Activated B cell treated with CpG ODN at 0.5 μM for 24 hours (primary cell): Measurements from ENCODE around the gene TBCB. TPM values are rescaled to one million over a fixed set of nuclear protein-coding genes. Genes with fewer than 3 reads are reported as not detected.

Experiments
- ATAC-seq: fragments of 200-7000 bp; cut with Tn5 transposase; one replicate; pipeline ENCODE4 v1.10.0; 2021; ENCODE audit warnings: low read depth, mild to moderate bottlenecking, moderate library complexity
- CTCF ChIA-PET: fragments of 350-600 bp; sonication (Branson Sonifier 250); formaldehyde crosslinking; loops from one replicate; lab custom pipeline; 2021; ENCODE audit warnings: antibody characterized with exemption; lab: Charles Lee
- POLR2A ChIA-PET: fragments of 350-600 bp; sonication (Branson Sonifier 250); formaldehyde crosslinking; loops from one replicate; lab custom pipeline; 2021; ENCODE audit warnings: antibody characterized with exemption; lab: Charles Lee
- DNase-seq: peaks from one replicate; pipeline ENCODE4 v3.0.0; 2022
- H3K27ac Mint-ChIP-seq: one replicate; pipeline ENCODE4 v1.8.0; 2020; ENCODE audit warnings: mixed read lengths
- H3K27me3 Mint-ChIP-seq: one replicate; pipeline ENCODE4 v1.8.0; 2021; ENCODE audit warnings: mixed read lengths
- H3K36me3 Mint-ChIP-seq: one replicate; pipeline ENCODE4 v1.8.0; 2021; ENCODE audit warnings: low read depth, mixed read lengths
- H3K4me1 Mint-ChIP-seq: one replicate; pipeline ENCODE4 v1.8.0; 2021; ENCODE audit warnings: mixed read lengths
- H3K4me3 Mint-ChIP-seq: one replicate; pipeline ENCODE4 v1.8.0; 2020; ENCODE audit warnings: mild to moderate bottlenecking, mixed read lengths
- H3K9me3 Mint-ChIP-seq: one replicate; pipeline ENCODE4 v1.8.0; 2020; ENCODE audit warnings: mixed read lengths
- CTCF ChIP-seq: fragments of 200-600 bp; IDR thresholded peaks from one replicate; pipeline ENCODE4 v1.8.0; 2022; ENCODE audit warnings: antibody characterized with exemption, mild to moderate bottlenecking
- intact Hi-C: fragments of 100-400 bp; cut with micrococcal nuclease; formaldehyde crosslinking; loops from one replicate; pipeline ENCODE4 v1.15.1; 2024
- total RNA-seq: library from RNA; stranded (reverse); gene quantifications from 2 replicates; pipeline ENCODE4 v1.2.3, GENCODE V29; 2022

The TBCB gene
- total RNA-seq, 1 donor from 2014 or later, result 144 TPM

GRCh38 chr19:36149673-36150406 is 34.6 kb downstream of the TBCB start:
- Mint-ChIP-seq H3K36me3 (peaks cover 62% of the 10 kb centered on the region), H3K4me3 (no peak overlapping the region), H3K9me3 (no peaks in the 10 kb centered on the region), H3K27ac (no peak overlapping the region), H3K27me3 (no peaks in the 10 kb centered on the region), H3K4me1 (no peaks in the 10 kb centered on the region)
- intact Hi-C loops, result no loop called here
- no peak for TF ChIP-seq CTCF
- ATAC-seq (no peak), DNase-seq (no peak)
- CTCF ChIA-PET, result no interaction called here
- POLR2A ChIA-PET, result no interaction called here

- ATAC-seq (no peak), DNase-seq (no peak)
- intact Hi-C loops, result no loop called here
- TF ChIP-seq CTCF, result no peak
- ChIA-PET CTCF (no interaction called here), POLR2A (no interaction called here)
- Mint-ChIP-seq H3K27me3 (no peaks in the 10 kb centered on the region), H3K9me3 (no peaks in the 10 kb centered on the region), H3K27ac (no peak overlapping the region), H3K4me1 (no peaks in the 10 kb centered on the region), H3K36me3 (peaks cover 59% of the 10 kb centered on the region), H3K4me3 (no peak overlapping the region)
Measured at GRCh38 chr19:36150586-36150985, 35.3 kb downstream of the TBCB start.

DNA sequence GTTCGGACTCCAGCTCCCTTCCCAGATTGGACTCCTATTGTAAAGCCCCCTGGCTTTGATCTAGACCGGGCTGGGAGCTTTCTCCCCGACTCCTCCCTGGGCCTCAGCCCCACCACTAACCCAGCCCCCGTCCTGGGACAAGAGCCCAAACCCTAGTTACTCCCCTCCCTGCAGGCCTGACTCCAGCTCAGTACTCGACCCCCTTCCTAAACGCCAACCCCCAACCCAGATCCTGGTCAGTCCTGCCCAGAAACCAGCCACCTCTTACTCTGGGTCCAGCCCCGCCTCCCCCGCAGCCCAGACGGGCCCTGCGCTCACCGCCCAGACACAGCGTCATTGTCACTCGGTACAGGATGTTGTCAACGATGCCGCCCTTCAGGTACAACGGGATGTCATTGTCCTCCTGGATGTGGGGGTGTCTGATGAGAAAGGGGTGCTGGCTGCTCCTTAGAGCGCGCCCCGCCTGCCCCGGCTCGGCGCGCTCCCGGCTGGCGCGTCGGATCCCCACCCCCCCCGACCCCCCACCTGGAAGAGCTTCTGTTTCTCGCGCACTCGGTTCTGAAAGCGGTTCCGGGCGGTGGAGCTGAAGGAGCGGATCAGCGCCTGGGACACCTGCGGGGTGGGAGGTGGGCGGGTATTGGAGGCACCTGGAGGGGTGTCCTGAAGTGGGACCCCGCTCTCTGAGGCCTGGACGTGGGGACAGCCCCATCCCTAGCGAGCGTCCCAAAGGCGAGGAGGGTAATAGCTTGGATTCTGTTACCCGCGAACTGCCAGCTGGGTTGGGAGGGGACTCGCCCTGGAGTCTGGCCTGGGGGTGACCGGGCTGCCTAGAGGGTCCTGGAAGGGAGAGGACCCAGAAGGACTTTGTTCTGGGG is 36.1 kb downstream of the TBCB start:
- ATAC-seq, result no peak
- intact Hi-C loops, result no loop called here
- ChIA-PET CTCF (no interaction called here), POLR2A (no interaction called here)
- no peak for TF ChIP-seq CTCF
- no peak overlapping the region for H3K27ac Mint-ChIP-seq
- H3K4me3 Mint-ChIP-seq, result no peak overlapping the region
- H3K9me3 Mint-ChIP-seq, result no peaks in the 10 kb centered on the region
- H3K4me1 Mint-ChIP-seq, result no peaks in the 10 kb centered on the region
- DNase-seq, result no peak
- no peaks in the 10 kb centered on the region for H3K27me3 Mint-ChIP-seq
- peaks cover 51% of the 10 kb centered on the region for H3K36me3 Mint-ChIP-seq

GRCh38 chr19:36152019-36152351 is 36.7 kb downstream of the TBCB start:
- H3K9me3 Mint-ChIP-seq, result no peaks in the 10 kb centered on the region
- no peak overlapping the region for H3K4me3 Mint-ChIP-seq
- DNase-seq (no peak), ATAC-seq (no peak)
- H3K27me3 Mint-ChIP-seq, result no peaks in the 10 kb centered on the region
- TF ChIP-seq CTCF, result no peak
- CTCF ChIA-PET, result no interaction called here
- intact Hi-C loops, result no loop called here
- POLR2A ChIA-PET, result no interaction called here
- H3K4me1 Mint-ChIP-seq, result no peaks in the 10 kb centered on the region
- H3K27ac Mint-ChIP-seq, result no peak overlapping the region
- H3K36me3 Mint-ChIP-seq, result peaks cover 45% of the 10 kb centered on the region
